WI38 (cell line): ENCODE measurements around the gene PACS2.

ENCODE experiments used
- H3K4me3 ChIP-seq: 2 replicates; pipeline ENCODE4 v1.5.1; 2011; ENCODE audit warnings: low read depth, mild to moderate bottlenecking, control low read depth, low read length
- CTCF ChIP-seq: IDR thresholded peaks from 2 replicates; pipeline ENCODE4 v1.5.1; 2012; ENCODE audit warnings: low read depth, mild to moderate bottlenecking, control low read depth, low read length

Gene PACS2

GRCh38 chr14:105388110-105388951 lies 73.8 kb downstream of the PACS2 start:
- no peak for TF ChIP-seq CTCF
- H3K4me3 ChIP-seq = no peak overlapping the region

GRCh38 chr14:105388976-105389375 lies 74.4 kb downstream of the PACS2 start:
- no peak for TF ChIP-seq CTCF
- H3K4me3 ChIP-seq = no peak overlapping the region

GRCh38 chr14:105389534-105389933 lies 75.0 kb downstream of the PACS2 start:
- no peak for TF ChIP-seq CTCF
- no peak overlapping the region for H3K4me3 ChIP-seq

DNA sequence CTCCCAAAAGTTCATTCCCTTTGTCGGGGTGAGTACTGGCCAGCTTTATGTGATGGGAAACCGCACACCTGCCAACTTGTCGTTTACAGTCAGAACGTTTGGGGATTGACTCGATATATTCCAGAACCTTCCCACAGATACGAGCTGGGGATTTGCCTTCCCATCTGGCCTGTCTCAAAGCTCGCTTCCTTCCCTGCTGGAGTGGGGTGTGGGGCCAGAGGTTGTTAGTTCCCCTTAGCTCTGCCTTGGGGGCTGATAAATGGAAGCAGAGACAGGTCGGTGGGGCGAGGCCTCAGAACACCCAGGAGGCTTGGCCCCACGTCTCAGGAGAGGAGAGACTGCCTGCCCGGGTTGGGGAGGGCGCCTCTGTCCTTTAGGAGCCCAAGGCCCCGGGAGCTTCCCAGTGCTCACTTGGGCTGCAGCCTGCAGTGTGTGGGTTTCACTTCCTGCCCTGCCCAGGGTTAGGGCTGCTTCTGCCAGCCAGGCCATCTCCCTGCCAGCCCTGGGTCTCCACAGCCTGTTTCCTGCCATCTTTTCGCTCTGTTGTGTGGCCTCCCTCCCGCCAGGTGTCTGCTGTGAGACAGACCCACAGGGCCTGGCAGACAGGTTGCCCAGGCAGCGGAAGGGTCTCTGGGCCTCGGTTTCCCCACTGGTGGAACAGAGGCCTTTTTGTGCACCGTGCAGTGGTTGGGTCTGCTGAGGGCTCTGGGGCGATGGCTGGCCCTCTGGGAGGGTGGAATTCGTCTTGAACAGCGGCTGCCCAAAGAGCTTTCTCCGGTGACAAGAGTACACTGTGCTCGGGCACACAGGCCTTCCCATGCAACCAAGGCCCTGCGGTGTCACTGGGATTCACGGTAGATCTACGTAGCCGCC lies 75.7 kb downstream of the PACS2 start:
- H3K4me3 ChIP-seq = no peak overlapping the region
- no peak for TF ChIP-seq CTCF

GRCh38 chr14:105390849-105391500 lies 76.4 kb downstream of the PACS2 start:
- no peak overlapping the region for H3K4me3 ChIP-seq
- no peak for TF ChIP-seq CTCF

DNA sequence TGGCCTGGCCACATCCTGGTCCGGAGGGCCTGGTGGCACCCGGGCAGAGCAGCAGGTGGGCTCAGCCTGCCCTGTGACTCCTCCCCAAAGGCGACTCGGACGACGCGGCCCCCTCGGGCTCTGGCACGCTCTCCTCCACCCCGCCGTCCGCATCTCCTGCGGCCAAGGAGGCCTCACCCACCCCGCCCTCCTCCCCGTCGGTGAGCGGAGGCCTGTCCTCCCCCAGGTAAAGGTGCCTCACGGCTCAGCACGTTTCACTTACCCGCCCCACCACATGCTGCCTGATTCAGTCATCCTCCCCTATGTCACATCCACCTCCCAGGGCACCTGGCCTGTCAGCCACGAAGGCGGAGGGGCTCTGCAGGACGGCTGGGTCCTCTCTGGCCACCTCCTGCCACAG lies 77.0 kb downstream of the PACS2 start:
- no peak for TF ChIP-seq CTCF
- H3K4me3 ChIP-seq = no peak overlapping the region
